ENCODE data around the gene TMEM135. TPM values are rescaled to one million over a fixed set of nuclear protein-coding genes. Genes with fewer than 3 reads are reported as not detected.

TMEM135 gene
- total RNA-seq, 1 donor from 2014 or later, result 12.6 TPM

GRCh38 chr11:87331273-87331672, 293.5 kb downstream of the TMEM135 start:
- no peak for DNase-seq (ENCODE audit: low read depth)
- H3K4me3 ChIP-seq (ENCODE audit: low read depth, low read length), result no peak overlapping the region
- TF ChIP-seq CTCF (conservative IDR thresholded peaks at IDR 0.05; ENCODE audit: low read depth, low read length), result no peak

GRCh38 chr11:87338046-87338639, 300.4 kb downstream of the TMEM135 start:
- DNase-seq (ENCODE audit: low read depth), result no peak
- H3K4me3 ChIP-seq (ENCODE audit: low read depth, low read length), result no peak overlapping the region
- TF ChIP-seq CTCF (conservative IDR thresholded peaks at IDR 0.05; ENCODE audit: low read depth, low read length), result no peak

- no peak for DNase-seq (ENCODE audit: low read depth)
- H3K4me3 ChIP-seq (ENCODE audit: low read depth, low read length), result no peak overlapping the region
- no peak for TF ChIP-seq CTCF (conservative IDR thresholded peaks at IDR 0.05; ENCODE audit: low read depth, low read length)
These were observed 301.7 kb downstream of the TMEM135 start for GRCh38 chr11:87339416-87339815.

GRCh38 chr11:87347441-87347840, 309.7 kb downstream of the TMEM135 start:
- DNase-seq (ENCODE audit: low read depth), result no peak
- H3K4me3 ChIP-seq (ENCODE audit: low read depth, low read length), result no peak overlapping the region
- TF ChIP-seq CTCF (conservative IDR thresholded peaks at IDR 0.05; ENCODE audit: low read depth, low read length), result no peak

- TF ChIP-seq CTCF (conservative IDR thresholded peaks at IDR 0.05; ENCODE audit: low read depth, low read length), result no peak
- DNase-seq (ENCODE audit: low read depth), result no peak
- H3K4me3 ChIP-seq (ENCODE audit: low read depth, low read length), result no peak overlapping the region
These were observed 310.1 kb downstream of the TMEM135 start for GRCh38 chr11:87347854-87348253.

- no peak for TF ChIP-seq CTCF (conservative IDR thresholded peaks at IDR 0.05; ENCODE audit: low read depth, low read length)
These were observed 313.9 kb downstream of the TMEM135 start for GRCh38 chr11:87351676-87352075.

More at GRCh38 chr11:87351676-87352075, 313.9 kb downstream of the TMEM135 start:
- no peak overlapping the region for H3K4me3 ChIP-seq (ENCODE audit: low read depth, low read length)
- no peak for DNase-seq (ENCODE audit: low read depth)
